Gastrocnemius medialis (tissue), 4 donors: ENCODE measurements around the gene TMEM236.

Source experiments
- POLR2A ChIP-seq, 2 donors: fragments of 450-650 bp; IDR thresholded peaks; one replicate each; pipeline ENCODE4 v1.6.1; 2017; ENCODE audit warnings: antibody characterized with exemption in 2 of 2, mild to moderate bottlenecking in 2 of 2, moderate library complexity in 2 of 2
- TF ChIP-seq, protein P1 (sequence below), 5 experiments: fragments of 450-650 bp in 3 of 5; fragments of 200-600 bp in 2 of 5; sonication (generic) in 2 of 5; IDR thresholded peaks in 4 of 5; conservative IDR thresholded peaks in 1 of 5; 1 replicate in 4 of 5; 2 replicates in 1 of 5; pipeline ENCODE4 v1.5.1; 2016 to 2019; ENCODE audit warnings: antibody characterized with exemption in 5 of 5, mild to moderate bottlenecking in 3 of 5, moderate library complexity in 3 of 5

DNA sequence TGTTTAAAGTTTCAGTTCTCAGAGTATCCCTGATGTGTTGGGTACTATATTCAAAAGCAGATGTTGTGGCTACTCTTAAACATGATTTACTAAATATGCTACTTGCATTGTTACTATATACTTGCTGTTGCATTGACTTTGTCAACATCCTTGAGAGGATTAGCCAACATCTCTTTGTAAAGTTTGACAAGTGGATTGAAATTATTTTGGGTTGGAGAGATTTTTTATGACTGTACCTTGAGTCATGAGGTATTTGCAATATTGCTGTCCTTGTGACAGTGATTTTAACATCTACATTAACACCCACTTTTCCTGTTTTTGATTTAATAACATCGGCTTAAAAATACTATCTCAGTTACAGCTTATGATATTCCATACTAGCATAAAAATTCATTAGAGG is 89.0 kb downstream of the TMEM236 start:
- TF ChIP-seq, protein P1, sequence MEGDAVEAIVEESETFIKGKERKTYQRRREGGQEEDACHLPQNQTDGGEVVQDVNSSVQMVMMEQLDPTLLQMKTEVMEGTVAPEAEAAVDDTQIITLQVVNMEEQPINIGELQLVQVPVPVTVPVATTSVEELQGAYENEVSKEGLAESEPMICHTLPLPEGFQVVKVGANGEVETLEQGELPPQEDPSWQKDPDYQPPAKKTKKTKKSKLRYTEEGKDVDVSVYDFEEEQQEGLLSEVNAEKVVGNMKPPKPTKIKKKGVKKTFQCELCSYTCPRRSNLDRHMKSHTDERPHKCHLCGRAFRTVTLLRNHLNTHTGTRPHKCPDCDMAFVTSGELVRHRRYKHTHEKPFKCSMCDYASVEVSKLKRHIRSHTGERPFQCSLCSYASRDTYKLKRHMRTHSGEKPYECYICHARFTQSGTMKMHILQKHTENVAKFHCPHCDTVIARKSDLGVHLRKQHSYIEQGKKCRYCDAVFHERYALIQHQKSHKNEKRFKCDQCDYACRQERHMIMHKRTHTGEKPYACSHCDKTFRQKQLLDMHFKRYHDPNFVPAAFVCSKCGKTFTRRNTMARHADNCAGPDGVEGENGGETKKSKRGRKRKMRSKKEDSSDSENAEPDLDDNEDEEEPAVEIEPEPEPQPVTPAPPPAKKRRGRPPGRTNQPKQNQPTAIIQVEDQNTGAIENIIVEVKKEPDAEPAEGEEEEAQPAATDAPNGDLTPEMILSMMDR (IDR thresholded peaks at IDR 0.05 in 4 of 5, conservative IDR thresholded peaks at IDR 0.05 in 1 of 5), result no peak
- no peak for TF ChIP-seq POLR2A (IDR thresholded peaks at IDR 0.05)
